ENCODE data around the gene SMIM5.

SMIM5 gene

DNA sequence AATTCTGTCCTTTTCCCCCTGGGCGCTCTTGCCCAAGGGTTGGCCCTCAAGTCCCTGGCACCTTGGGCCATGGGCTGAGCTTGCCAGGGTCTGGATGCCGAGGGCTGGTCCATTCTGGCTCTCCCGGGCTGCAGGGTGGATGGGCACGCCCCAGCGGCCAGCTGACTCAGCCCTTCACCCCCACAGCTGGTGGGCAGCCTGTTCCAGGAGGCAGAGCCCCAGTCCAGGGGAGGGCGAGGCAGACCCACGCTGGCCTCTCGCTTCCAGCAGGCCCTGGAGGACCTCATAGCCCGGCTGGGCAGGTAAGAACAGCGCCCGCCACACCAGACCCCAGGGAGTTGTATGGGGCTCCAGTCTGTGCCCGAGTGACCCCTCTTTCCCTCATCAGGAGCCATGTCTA is 30.6 kb upstream of the SMIM5 start:
- in situ Hi-C loops (cut with MboI; ENCODE audit: low sequenced_read_pairs), result no loop called here

- in situ Hi-C loops (cut with MboI; ENCODE audit: low sequenced_read_pairs), result no loop called here
These were observed 30.1 kb upstream of the SMIM5 start for GRCh38 chr17:75603123-75603522.

DNA sequence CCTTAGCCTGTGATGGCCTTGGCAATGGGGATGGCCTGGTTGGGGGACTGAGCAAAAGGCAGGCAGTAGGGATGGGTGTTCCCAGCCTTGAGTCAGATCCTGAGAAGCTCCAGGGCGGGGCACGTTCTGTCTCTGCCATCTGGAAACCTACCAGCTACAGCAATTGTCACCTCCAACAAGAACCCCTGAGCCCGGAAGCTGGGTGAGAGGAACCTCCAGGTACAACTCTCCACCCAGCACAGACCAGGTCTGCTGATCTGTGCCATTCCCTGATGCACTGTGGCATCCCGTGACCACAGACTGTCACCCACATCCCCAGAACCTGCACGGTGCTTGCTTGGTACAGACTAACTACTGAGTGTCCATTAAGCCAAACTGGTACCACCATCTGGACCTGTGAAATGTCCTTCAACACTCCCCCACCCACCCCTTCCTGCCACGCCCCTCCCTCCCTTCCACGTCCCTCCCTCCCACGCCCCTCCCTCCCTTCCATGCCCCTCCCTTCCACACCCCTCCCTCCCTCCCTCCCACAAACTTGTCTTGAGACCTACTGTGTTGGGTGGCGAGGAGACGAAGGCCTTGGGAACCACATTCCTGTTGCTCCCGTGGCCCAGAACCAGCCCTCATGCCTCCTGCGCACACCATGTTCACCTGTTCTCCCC is 29.1 kb upstream of the SMIM5 start:
- in situ Hi-C loops (cut with MboI; ENCODE audit: low sequenced_read_pairs), result no loop called here

- in situ Hi-C loops (cut with MboI; ENCODE audit: low sequenced_read_pairs), result no loop called here
These were observed 27.4 kb upstream of the SMIM5 start for GRCh38 chr17:75605790-75606189.

DNA sequence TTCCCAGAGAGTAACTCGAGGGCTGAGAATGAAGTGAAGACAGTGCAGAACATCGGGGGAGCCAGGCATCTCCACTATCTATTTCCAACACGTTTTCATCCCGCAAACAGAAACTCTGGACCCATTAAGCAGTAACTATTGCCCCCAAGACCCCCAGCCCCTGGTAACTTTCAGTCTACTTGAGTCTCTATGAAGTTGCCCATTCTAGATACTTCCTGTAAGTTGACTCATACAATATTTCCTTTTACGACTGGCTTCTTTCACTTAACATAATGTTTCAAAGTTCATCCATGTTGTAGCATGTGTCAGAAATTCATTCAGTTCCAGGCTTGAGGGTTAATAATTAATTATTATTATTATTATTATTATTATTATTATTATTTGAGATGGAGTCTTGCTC is 26.1 kb upstream of the SMIM5 start:
- in situ Hi-C loops (cut with MboI; ENCODE audit: low sequenced_read_pairs), result no loop called here

DNA sequence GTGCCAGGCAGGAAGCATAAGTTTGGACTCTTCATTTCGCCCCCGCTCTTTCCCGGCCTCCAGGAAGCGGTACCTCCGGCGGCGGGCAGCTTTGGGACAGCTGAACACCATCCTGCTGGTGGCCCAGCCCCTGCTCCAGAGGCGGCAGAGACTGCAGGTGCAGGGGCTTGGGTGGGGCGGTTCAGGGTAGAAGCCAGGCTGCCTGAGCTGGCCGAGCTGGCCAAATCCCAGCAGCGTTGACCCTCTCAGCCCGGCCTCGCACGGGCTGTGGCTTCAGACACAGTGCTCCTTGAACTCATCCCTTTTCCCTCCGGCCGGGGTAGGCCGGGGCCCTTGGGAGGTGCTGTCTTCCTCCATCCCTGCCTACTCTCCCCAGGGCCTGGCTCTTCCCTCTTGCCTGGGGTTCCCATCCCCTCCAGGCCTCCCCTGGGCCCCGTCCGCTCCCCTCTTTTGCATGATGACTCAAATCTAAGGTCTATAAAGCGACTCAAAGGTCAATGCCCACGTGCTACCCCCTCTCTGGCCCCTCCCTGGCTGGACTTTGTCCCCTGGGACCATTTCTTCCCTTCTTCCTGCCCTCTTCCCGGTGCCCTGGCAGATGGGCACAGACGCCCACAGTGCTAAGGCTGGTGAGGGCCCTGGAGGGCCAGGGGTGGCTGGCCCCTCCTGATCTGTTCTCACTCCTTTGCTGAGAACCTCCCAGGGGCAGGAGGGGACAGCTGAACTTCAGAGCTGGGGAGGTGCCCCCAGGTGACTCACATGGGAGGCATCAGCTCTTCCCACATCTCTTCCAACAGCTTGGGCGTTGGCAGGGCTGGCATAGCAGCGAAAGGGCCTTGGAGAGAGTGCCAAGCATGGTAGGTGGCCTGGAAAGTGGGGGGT is 22.9 kb upstream of the SMIM5 start:
- in situ Hi-C loops (cut with MboI; ENCODE audit: low sequenced_read_pairs), result no loop called here

- in situ Hi-C loops (cut with MboI; ENCODE audit: low sequenced_read_pairs), result no loop called here
These were observed 21.3 kb upstream of the SMIM5 start for GRCh38 chr17:75611851-75612429.

- in situ Hi-C loops (cut with MboI; ENCODE audit: low sequenced_read_pairs), result no loop called here
These were observed 20.2 kb upstream of the SMIM5 start for GRCh38 chr17:75612906-75613626.

DNA sequence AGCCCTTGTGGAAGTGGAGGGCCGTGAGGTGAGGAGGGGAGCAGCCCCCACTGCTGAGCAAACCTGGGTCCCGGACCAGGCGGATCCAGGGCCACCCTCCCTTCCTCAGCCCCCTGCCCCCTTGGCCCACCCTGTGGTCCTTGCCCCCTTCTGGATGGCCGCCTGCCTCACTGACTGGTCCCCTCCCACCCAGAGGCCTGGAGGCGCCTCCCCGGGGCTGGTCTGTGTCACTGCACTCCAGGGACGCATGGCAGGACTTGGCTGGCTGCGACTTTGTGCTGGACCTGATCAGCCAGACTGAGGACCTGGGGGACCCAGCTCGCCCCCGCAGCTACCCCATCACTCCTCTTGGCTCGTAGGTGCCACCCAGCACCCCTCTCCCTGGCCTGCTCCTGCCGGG is 19.2 kb upstream of the SMIM5 start:
- in situ Hi-C loops (cut with MboI; ENCODE audit: low sequenced_read_pairs), result no loop called here

DNA sequence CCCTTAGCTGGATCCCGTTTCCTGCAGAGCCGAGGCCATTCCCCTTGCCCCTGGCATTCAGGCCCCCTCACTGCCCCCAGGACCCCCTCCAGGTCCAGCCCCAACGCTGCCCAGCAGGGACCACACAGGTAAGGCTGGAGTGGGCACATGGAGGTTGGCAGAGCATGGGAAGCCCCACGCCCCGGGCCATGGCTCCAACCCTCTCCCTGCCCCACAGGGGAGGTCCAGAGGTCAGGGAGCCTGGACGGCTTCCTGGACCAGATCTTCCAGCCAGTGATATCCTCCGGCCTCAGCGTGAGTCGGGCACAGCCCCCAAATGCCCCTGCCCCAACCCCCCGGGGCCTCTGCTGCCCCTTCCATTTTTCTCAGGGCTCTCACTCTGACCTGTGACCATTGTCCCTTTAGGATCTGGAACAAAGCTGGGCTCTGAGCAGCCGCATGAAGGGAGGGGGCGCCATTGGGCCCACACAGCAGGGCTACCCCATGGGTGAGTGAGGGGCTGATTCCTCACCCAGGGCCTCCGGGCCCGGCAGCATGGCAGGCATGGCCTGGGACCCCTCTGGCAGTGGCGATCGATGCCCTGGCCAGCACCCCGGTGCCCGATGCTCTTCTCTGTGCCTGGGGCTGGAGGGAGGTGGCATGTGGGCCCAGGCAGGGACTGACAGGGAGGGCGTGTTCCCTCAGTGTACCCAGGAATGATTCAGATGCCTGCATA is 18.5 kb upstream of the SMIM5 start:
- in situ Hi-C loops (cut with MboI; ENCODE audit: low sequenced_read_pairs), result no loop called here

DNA sequence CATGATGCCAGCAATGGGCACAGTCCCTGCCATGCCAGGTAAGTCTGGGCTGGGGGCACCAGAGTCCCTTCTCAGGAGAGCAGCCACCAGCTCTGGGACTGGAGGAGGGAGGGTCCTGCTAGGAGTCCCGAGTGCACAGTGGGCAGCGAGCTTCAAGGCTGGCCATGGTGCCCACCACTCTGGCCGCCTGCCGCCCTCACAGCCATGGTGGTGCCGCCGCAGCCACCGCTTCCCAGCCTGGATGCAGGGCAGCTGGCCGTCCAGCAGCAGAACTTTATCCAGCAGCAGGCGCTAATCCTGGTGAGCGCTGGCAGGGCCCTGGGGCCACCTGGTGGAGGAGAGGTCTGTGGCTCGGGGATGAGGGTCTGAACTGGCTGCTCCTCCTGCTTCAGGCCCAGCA is 17.9 kb upstream of the SMIM5 start:
- in situ Hi-C loops (cut with MboI; ENCODE audit: low sequenced_read_pairs), result no loop called here

DNA sequence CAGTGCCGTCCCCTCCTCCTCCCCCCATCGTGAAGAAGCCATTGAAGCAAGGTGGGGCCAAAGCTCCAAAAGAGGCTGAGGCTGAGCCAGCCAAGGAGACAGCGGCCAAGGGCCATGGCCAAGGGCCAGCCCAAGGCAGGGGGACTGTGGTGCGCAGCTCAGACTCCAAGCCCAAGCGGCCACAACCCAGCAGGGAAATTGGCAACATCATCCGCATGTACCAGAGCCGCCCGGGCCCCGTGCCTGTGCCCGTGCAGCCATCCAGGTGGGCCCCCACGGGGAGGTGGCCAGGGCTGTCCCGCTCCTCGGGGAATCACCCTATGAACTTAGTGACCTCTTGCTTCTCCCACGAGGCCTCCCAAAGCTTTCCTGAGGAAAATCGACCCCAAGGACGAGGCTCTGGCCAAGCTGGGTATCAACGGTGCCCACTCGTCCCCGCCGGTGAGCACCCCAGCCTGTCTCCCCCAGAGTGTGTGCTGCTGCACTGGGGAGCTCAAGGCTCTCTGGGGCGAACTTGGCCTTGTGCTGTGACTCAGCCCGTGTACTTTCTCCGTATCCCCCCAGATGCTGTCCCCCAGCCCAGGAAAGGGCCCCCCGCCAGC is 16.6 kb upstream of the SMIM5 start:
- in situ Hi-C loops (cut with MboI; ENCODE audit: low sequenced_read_pairs), result no loop called here

- in situ Hi-C loops (cut with MboI; ENCODE audit: low sequenced_read_pairs), result no loop called here
These were observed 16.0 kb upstream of the SMIM5 start for GRCh38 chr17:75617218-75617617.

DNA sequence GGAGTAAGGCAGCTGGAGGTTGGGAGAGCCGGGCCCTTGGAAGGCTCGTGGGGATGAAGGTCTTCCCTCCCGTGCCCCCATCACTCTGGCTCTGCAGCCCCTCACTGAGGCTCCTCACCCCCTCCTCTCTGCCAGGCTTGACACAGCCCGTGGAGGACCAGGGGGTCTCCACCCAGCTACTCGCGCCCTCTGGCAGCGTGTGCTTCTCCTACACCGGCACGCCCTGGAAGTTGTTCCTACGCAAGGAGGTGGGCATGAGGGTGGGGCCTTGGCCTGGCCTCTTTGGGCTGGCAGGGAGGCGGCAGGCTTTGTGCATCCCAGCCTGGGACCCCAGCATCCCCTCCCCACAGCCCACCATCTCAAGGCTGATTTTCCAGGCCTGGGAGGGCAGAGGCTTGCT is 15.6 kb upstream of the SMIM5 start:
- in situ Hi-C loops (cut with MboI; ENCODE audit: low sequenced_read_pairs), result no loop called here

- in situ Hi-C loops (cut with MboI; ENCODE audit: low sequenced_read_pairs), result no loop called here
These were observed 13.5 kb upstream of the SMIM5 start for GRCh38 chr17:75619506-75620431.

DNA sequence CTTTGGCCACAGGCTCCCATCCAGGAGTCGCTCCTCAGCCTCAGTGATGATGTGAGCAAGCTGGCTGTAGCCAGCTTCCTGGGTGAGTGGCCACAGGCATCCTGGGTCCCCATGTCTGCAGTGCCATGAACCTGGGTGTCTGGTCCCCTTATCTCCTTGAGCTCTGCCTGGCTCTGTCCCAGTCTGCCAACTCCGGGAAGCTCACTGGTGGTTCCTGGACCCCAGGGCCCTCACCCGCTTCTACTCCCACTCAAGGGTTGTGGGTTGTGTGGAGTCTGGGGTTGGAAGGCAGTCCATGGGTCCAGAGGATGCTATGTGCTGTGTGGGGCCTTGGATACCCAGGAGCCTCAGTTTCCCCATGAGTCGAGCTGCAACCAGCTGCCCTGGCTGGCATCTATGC is 11.7 kb upstream of the SMIM5 start:
- in situ Hi-C loops (cut with MboI; ENCODE audit: low sequenced_read_pairs), result no loop called here

DNA sequence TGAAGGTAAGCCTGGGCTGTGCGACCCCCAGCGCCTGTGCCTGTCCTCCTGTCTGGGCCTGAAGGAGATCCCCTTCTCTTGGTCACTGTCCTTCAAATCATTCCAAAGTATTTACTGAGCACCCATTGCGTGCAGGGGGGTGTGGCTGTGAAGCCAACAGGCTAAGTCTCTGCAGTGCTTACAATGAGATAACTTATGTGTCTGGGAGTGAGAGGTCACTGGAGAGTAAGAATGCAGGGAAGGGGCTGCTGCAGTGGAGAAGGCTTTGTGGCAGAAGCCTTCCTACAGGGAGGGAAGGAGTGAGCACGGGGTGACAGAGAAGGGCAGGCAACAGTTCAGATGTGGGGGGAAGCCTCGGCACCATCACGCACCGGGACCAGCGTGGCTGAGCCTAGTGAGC is 11.2 kb upstream of the SMIM5 start:
- in situ Hi-C loops (cut with MboI; ENCODE audit: low sequenced_read_pairs), result no loop called here

DNA sequence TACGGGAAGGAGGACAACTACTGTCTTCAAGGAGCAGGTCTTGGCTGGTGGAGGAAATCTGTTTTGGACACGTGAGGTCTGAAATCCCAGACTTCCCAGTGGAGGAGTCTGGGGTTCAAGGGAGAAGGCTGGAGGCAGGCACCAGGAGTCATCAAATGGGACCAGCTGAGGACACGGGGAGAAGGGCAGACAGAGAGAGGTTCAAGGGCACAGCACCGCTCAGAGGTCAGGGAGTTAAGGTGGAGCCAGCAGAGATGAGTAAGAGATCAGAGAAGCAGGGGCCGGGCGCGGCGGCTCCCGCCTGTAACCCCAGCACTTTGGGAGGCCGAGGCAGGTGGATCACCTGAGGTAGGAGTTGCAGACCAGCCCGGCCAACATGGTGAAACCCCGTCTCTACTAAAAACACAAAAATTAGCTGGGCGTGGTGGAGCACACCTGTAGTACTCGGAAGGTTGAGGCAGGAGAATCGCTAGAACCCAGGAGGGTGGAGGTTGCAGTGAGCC is 10.4 kb upstream of the SMIM5 start:
- in situ Hi-C loops (cut with MboI; ENCODE audit: low sequenced_read_pairs), result no loop called here

- in situ Hi-C loops (cut with MboI; ENCODE audit: low sequenced_read_pairs), result no loop called here
These were observed 9.8 kb upstream of the SMIM5 start for GRCh38 chr17:75623386-75623785.
